ENCODE results near the gene ATF3.

GRCh38 chr1:212638492-212639151 lies 30.1 kb downstream of the ATF3 start:
- TF ChIP-seq CTCF (conservative IDR thresholded peaks at IDR 0.05; ENCODE audit: low read length) (no peak), EZH2phosphoT487 (IDR thresholded peaks at IDR 0.05; ENCODE audit: borderline replicate concordance, low read depth, low read length) (no peak)
